CD14-positive monocyte (primary cell): ENCODE results near the gene BIN1. TPM values are rescaled to one million over a fixed set of nuclear protein-coding genes. Genes with fewer than 3 reads are reported as not detected.

Experiments used
- DNase-seq, 3 donors: peaks; one replicate each; pipeline ENCODE4 v3.0.0-alpha.2; 2011 to 2022
- H2AFZ ChIP-seq: 2 replicates; pipeline ENCODE4 v1.6.0; 2012; ENCODE audit warnings: mild to moderate bottlenecking, low read depth, low read length, inconsistent platforms; ENCODE audit not compliant: insufficient read depth, poor library complexity, severe bottlenecking
- H3K27ac ChIP-seq, 2 donors: 1 replicate in 1 of 2; 2 replicates in 1 of 2; pipeline ENCODE4 v1.5.1; 2012 to 2013; ENCODE audit warnings: low read length in 2 of 2, control low read depth in 1 of 2, inconsistent platforms in 1 of 2, low read depth in 1 of 2, mild to moderate bottlenecking in 1 of 2
- H3K27me3 ChIP-seq, 2 donors: one replicate each; pipeline versions ENCODE4 v1.6.0 to v1.6.1; 2011 to 2013; ENCODE audit warnings: low read length in 2 of 2; ENCODE audit not compliant: control insufficient read depth in 2 of 2, insufficient read depth in 2 of 2
- H3K36me3 ChIP-seq, 2 donors: replicated peaks in 1 of 2; 1 replicate in 1 of 2; 2 replicates in 1 of 2; pipeline versions ENCODE4 v1.5.1 to v1.6.1; 2012 to 2013; ENCODE audit warnings: low read length in 2 of 2, control low read depth in 1 of 2, inconsistent platforms in 1 of 2, mild to moderate bottlenecking in 1 of 2; ENCODE audit not compliant: insufficient read depth in 2 of 2, control insufficient read depth in 1 of 2
- H3K4me1 ChIP-seq, 2 donors: 1 replicate in 1 of 2; 2 replicates in 1 of 2; pipeline versions ENCODE4 v1.5.1 to v1.6.1; 2012 to 2013; ENCODE audit warnings: low read length in 2 of 2, control low read depth in 1 of 2, inconsistent platforms in 1 of 2, mild to moderate bottlenecking in 1 of 2, moderate library complexity in 1 of 2; ENCODE audit not compliant: insufficient read depth in 2 of 2, control insufficient read depth in 1 of 2
- H3K4me2 ChIP-seq: replicated peaks from 2 replicates; pipeline ENCODE3; 2012; ENCODE audit warnings: low read length, moderate library complexity, mild to moderate bottlenecking; ENCODE audit not compliant: poor library complexity, severe bottlenecking; ENCODE audit errors: extremely low read depth
- H3K4me3 ChIP-seq, 3 experiments: fragments of 200-600 bp in 1 of 3; sonication (generic) in 1 of 3; replicated peaks in 1 of 3; 1 replicate in 2 of 3; 2 replicates in 1 of 3; pipeline ENCODE4 v1.5.1; 2011 to 2013; ENCODE audit warnings: low read length in 3 of 3, mild to moderate bottlenecking in 3 of 3, control low read depth in 2 of 3, low read depth in 2 of 3, inconsistent platforms in 1 of 3, moderate library complexity in 1 of 3
- H3K79me2 ChIP-seq: 2 replicates; pipeline ENCODE4 v1.6.0; 2012; ENCODE audit warnings: mild to moderate bottlenecking, control low read depth, inconsistent platforms, low read length, moderate library complexity; ENCODE audit not compliant: insufficient read depth
- H3K9ac ChIP-seq: 2 replicates; pipeline ENCODE4 v1.6.0; 2017; ENCODE audit warnings: low read length, mild to moderate bottlenecking; ENCODE audit not compliant: insufficient read depth, poor library complexity, severe bottlenecking
- H3K9me3 ChIP-seq, 2 donors: replicated peaks in 1 of 2; 1 replicate in 1 of 2; 2 replicates in 1 of 2; pipeline versions ENCODE4 v1.5.1 to v1.6.1; 2012 to 2013; ENCODE audit warnings: low read length in 2 of 2, control low read depth in 1 of 2; ENCODE audit not compliant: control insufficient read depth in 1 of 2, insufficient read depth in 1 of 2
- H4K20me1 ChIP-seq: 2 replicates; pipeline ENCODE4 v1.6.0; 2012; ENCODE audit warnings: mild to moderate bottlenecking, low read length, control low read depth, moderate library complexity; ENCODE audit not compliant: insufficient read depth
- H3K27ac Mint-ChIP-seq, 7 donors: one replicate each; pipeline ENCODE4 v1.8.0; 2020; ENCODE audit warnings: mild to moderate bottlenecking in 7 of 7, mixed read lengths in 7 of 7, moderate library complexity in 6 of 7, inconsistent platforms in 2 of 7
- H3K27me3 Mint-ChIP-seq, 3 donors: one replicate each; pipeline ENCODE4 v1.8.0; 2021 to 2022; ENCODE audit warnings: low read depth in 3 of 3, mild to moderate bottlenecking in 3 of 3, mixed read lengths in 3 of 3, moderate library complexity in 3 of 3, inconsistent platforms in 1 of 3
- H3K36me3 Mint-ChIP-seq, 2 donors: one replicate each; pipeline ENCODE4 v1.8.0; 2020; ENCODE audit warnings: mixed read lengths in 2 of 2, inconsistent platforms in 1 of 2, mild to moderate bottlenecking in 1 of 2
- H3K4me1 Mint-ChIP-seq: one replicate; pipeline ENCODE4 v1.8.0; 2020; ENCODE audit warnings: mild to moderate bottlenecking, mixed read lengths
- H3K4me3 Mint-ChIP-seq, 2 donors: one replicate each; pipeline ENCODE4 v1.8.0; 2020; ENCODE audit warnings: mild to moderate bottlenecking in 2 of 2, mixed read lengths in 2 of 2, moderate library complexity in 1 of 2
- H3K9me3 Mint-ChIP-seq, 7 donors: one replicate each; pipeline ENCODE4 v1.8.0; 2020 to 2022; ENCODE audit warnings: mixed read lengths in 7 of 7, mild to moderate bottlenecking in 6 of 7, moderate library complexity in 6 of 7, inconsistent platforms in 2 of 7
- CTCF ChIP-seq: fragments of 200-600 bp; IDR thresholded peaks from one replicate; pipeline ENCODE4 v1.8.0; 2022; ENCODE audit warnings: antibody characterized with exemption, mild to moderate bottlenecking
- WGBS: methylation state at CpG from one replicate; pipeline ENCODE4 v1.1.5; 2013; ENCODE audit warnings: missing lambda C conversion rate; ENCODE audit not compliant: insufficient coverage; 5-methylcytosine and 5-hydroxymethylcytosine counted together
- intact Hi-C, 2 donors: fragments of 100-400 bp; cut with micrococcal nuclease; formaldehyde crosslinking; loops; one replicate each; pipeline versions ENCODE4 v1.15.0 to v1.15.1; 2023
- polyA plus RNA-seq, 3 donors: library from polyadenylated mRNA; depleted of rRNA in 1 of 3; unstranded in 2 of 3; stranded (reverse) in 1 of 3; fragments of 300-500 nt in 2 of 3; fragments of >200 nt in 1 of 3; fragmentation: Illumina TruSeq in 2 of 3; gene quantifications; 1 replicate in 2 of 3; 2 replicates in 1 of 3; pipeline ENCODE4 v1.2.3, GENCODE V29; 2012 to 2021

BIN1 gene
- polyA plus RNA-seq, 3 donors = 3.4 to 7.5 (median 4.1) TPM

GRCh38 chr2:127091886-127092285 lies 15.1 kb downstream of the BIN1 start:
- no peak overlapping the region for H2AFZ ChIP-seq
- H3K36me3 ChIP-seq = no peaks in the 10 kb centered on the region
- H3K27me3 ChIP-seq = peaks cover 0 to 9% of the 10 kb centered on the region in 2 donors
- H3K27ac Mint-ChIP-seq = no peak overlapping the region
- DNase-seq = no peak
- H3K4me1 Mint-ChIP-seq = peaks cover 29% of the 10 kb centered on the region
- H3K4me3 Mint-ChIP-seq = no peak overlapping the region
- no peak overlapping the region for H3K27ac ChIP-seq
- no peaks in the 10 kb centered on the region for H3K9me3 ChIP-seq
- H3K9ac ChIP-seq = no peak overlapping the region
- H3K9me3 Mint-ChIP-seq = no peaks in the 10 kb centered on the region
- WGBS = no CpG with 5 or more reads among the region's 6 CpGs
- no peak overlapping the region for H3K4me2 ChIP-seq
- no peak for TF ChIP-seq CTCF
- peaks cover 20 to 24% of the 10 kb centered on the region in 2 donors for H3K4me1 ChIP-seq
- peaks cover 0 to 4% of the 10 kb centered on the region in 2 donors for H3K36me3 Mint-ChIP-seq
- no peaks in the 10 kb centered on the region for H4K20me1 ChIP-seq
- H3K79me2 ChIP-seq = no peaks in the 10 kb centered on the region
- H3K27me3 Mint-ChIP-seq = peaks cover 18 to 20% (median 19%) of the 10 kb centered on the region in 3 donors
- no peak overlapping the region for H3K4me3 ChIP-seq
- intact Hi-C loops = no loop called here

GRCh38 chr2:127091148-127091547 lies 15.8 kb downstream of the BIN1 start:
- no peak overlapping the region for H3K27ac Mint-ChIP-seq
- H3K27ac ChIP-seq = no peak overlapping the region
- H3K36me3 Mint-ChIP-seq = peaks cover 0 to 4% of the 10 kb centered on the region in 2 donors
- H2AFZ ChIP-seq = no peak overlapping the region
- TF ChIP-seq CTCF = no peak
- no peak overlapping the region for H3K4me2 ChIP-seq
- DNase-seq = no peak
- H3K4me3 Mint-ChIP-seq = no peak overlapping the region
- intact Hi-C loops = no loop called here
- H3K79me2 ChIP-seq = no peaks in the 10 kb centered on the region
- H3K27me3 Mint-ChIP-seq = peaks cover 17 to 19% (median 19%) of the 10 kb centered on the region in 3 donors
- H4K20me1 ChIP-seq = no peaks in the 10 kb centered on the region
- H3K4me1 Mint-ChIP-seq = peaks cover 33% of the 10 kb centered on the region
- H3K4me1 ChIP-seq = peaks cover 28 to 31% of the 10 kb centered on the region in 2 donors
- 88% methylated on average over 5 of the region's 5 CpGs for WGBS
- no peaks in the 10 kb centered on the region for H3K9me3 Mint-ChIP-seq
- H3K9ac ChIP-seq = no peak overlapping the region
- H3K9me3 ChIP-seq = no peaks in the 10 kb centered on the region
- peaks cover 0 to 9% of the 10 kb centered on the region in 2 donors for H3K27me3 ChIP-seq
- H3K36me3 ChIP-seq = no peaks in the 10 kb centered on the region
- H3K4me3 ChIP-seq = no peak overlapping the region
